Measurements from ENCODE around the gene UBXN4. TPM values are rescaled to one million over a fixed set of nuclear protein-coding genes. Genes with fewer than 3 reads are reported as not detected.

The UBXN4 gene
- total RNA-seq, 2 donors from 2014 or later, result 81.0 to 81.6 TPM

DNA sequence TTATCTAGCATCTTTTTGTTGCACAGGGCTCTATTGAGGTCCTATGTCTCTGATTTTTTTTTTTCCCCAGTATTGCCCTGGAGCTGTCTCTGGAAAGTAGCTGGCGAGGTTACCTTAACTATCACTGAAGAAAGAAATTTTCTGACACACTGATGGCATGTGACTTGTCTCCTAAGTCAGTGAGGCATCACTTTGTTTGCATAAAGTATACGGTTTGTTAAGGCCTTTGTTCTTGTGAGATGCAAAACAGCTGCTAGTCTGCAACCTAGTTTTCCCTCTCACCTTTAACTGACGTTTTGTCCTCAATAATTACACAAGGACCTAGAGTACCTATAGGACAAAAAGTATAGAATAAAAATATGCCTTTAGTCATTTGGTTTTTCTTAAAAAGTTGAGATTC lies 41.8 kb downstream of the UBXN4 start:
- TF ChIP-seq, protein P1, sequence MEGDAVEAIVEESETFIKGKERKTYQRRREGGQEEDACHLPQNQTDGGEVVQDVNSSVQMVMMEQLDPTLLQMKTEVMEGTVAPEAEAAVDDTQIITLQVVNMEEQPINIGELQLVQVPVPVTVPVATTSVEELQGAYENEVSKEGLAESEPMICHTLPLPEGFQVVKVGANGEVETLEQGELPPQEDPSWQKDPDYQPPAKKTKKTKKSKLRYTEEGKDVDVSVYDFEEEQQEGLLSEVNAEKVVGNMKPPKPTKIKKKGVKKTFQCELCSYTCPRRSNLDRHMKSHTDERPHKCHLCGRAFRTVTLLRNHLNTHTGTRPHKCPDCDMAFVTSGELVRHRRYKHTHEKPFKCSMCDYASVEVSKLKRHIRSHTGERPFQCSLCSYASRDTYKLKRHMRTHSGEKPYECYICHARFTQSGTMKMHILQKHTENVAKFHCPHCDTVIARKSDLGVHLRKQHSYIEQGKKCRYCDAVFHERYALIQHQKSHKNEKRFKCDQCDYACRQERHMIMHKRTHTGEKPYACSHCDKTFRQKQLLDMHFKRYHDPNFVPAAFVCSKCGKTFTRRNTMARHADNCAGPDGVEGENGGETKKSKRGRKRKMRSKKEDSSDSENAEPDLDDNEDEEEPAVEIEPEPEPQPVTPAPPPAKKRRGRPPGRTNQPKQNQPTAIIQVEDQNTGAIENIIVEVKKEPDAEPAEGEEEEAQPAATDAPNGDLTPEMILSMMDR (conservative IDR thresholded peaks at IDR 0.05), result no peak
- H3K4me1 ChIP-seq (ENCODE audit: control insufficient read depth, insufficient read depth, low read length), result no peaks in the 10 kb centered on the region
- Mint-ChIP-seq H3K36me3 (ENCODE audit: low read depth) (peaks cover 77% of the 10 kb centered on the region), H3K27ac (no peak overlapping the region), H3K27me3 (ENCODE audit: insufficient read depth) (no peaks in the 10 kb centered on the region), H3K9me3 (peaks cover 10% of the 10 kb centered on the region), H3K4me1 (peaks cover 21% of the 10 kb centered on the region), H3K4me3 (no peak overlapping the region)
- H3K4me3 ChIP-seq (ENCODE audit: low read length), result no peak overlapping the region
- WGBS, 2 experiments (ENCODE audit: insufficient coverage in 1 of 2, insufficient read length in 1 of 2), result 75 to 87% methylated on average over 2 to 3 of the region's 3 CpGs
- H3K27me3 ChIP-seq (ENCODE audit: control insufficient read depth, insufficient read depth, low read length, poor library complexity, severe bottlenecking), result no peaks in the 10 kb centered on the region
- peaks cover 12% of the 10 kb centered on the region for H3K9me3 ChIP-seq (ENCODE audit: control insufficient read depth, low read length)
- peaks cover 80% of the 10 kb centered on the region for H3K36me3 ChIP-seq (ENCODE audit: control insufficient read depth, insufficient read depth, low read length)
- H3K9ac ChIP-seq (ENCODE audit: extremely low read depth, low read length, poor library complexity, severe bottlenecking), result no peak overlapping the region
- H3K27ac ChIP-seq (ENCODE audit: low read depth, low read length), result no peak overlapping the region
- no peak for DNase-seq

DNA sequence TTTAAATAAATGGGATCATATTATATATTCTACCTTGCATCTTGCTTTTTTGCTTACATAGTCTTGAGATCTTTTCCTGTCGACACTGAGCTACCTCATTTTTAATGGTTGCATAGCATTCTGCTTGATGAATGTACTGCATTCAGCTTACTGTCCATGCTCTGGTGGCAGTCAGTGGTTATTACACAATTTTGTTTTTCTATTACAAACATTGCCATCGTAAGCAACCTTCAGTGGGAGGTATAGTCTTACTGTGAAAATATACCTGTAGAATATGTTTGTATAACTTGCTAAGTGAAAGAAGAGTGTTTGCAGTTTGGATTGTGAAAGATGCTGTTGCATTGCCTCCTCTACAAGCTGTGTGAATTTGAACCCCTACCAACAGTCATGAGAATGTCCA lies 43.4 kb downstream of the UBXN4 start:
- 100% methylated on average over 1 to 2 of the region's 2 CpGs for WGBS, 2 experiments (ENCODE audit: insufficient coverage in 1 of 2, insufficient read length in 1 of 2)
- H3K36me3 Mint-ChIP-seq (ENCODE audit: low read depth), result peaks cover 66% of the 10 kb centered on the region
- H3K27ac Mint-ChIP-seq, result no peak overlapping the region
- H3K4me3 Mint-ChIP-seq, result no peak overlapping the region
- H3K27ac ChIP-seq (ENCODE audit: low read depth, low read length), result no peak overlapping the region
- no peak overlapping the region for H3K9ac ChIP-seq (ENCODE audit: extremely low read depth, low read length, poor library complexity, severe bottlenecking)
- H3K27me3 Mint-ChIP-seq (ENCODE audit: insufficient read depth), result no peaks in the 10 kb centered on the region
- peaks cover 67% of the 10 kb centered on the region for H3K36me3 ChIP-seq (ENCODE audit: control insufficient read depth, insufficient read depth, low read length)
- peaks cover 10% of the 10 kb centered on the region for H3K9me3 Mint-ChIP-seq
- no peaks in the 10 kb centered on the region for H3K27me3 ChIP-seq (ENCODE audit: control insufficient read depth, insufficient read depth, low read length, poor library complexity, severe bottlenecking)
- H3K4me3 ChIP-seq (ENCODE audit: low read length), result no peak overlapping the region
- peaks cover 21% of the 10 kb centered on the region for H3K4me1 Mint-ChIP-seq
- TF ChIP-seq, protein P1 (conservative IDR thresholded peaks at IDR 0.05), result peak; percentile 61
- peaks cover 12% of the 10 kb centered on the region for H3K9me3 ChIP-seq (ENCODE audit: control insufficient read depth, low read length)
- no peak for DNase-seq
- H3K4me1 ChIP-seq (ENCODE audit: control insufficient read depth, insufficient read depth, low read length), result no peaks in the 10 kb centered on the region

DNA sequence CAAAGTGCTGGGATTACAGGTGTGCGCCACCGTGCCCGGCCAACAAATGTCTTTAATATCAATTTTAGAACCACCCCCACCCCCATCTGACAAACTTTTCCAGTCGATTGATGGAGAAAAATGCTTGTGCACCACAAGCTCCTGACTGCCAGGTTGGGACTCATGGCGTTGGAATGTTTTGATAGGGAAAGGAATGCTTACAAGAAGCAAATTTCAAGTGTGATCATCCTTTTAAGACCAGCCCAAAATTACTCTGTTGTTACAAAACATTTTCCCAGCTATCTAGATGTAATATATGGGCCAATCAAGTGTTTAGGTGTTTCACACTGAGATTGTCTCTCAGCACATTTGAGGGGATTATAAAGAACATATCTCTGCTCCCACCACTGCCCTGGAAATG lies 45.2 kb downstream of the UBXN4 start:
- peaks cover 55% of the 10 kb centered on the region for H3K36me3 Mint-ChIP-seq (ENCODE audit: low read depth)
- H3K27me3 Mint-ChIP-seq (ENCODE audit: insufficient read depth), result no peaks in the 10 kb centered on the region
- no peak overlapping the region for H3K27ac Mint-ChIP-seq
- no peaks in the 10 kb centered on the region for H3K27me3 ChIP-seq (ENCODE audit: control insufficient read depth, insufficient read depth, low read length, poor library complexity, severe bottlenecking)
- peaks cover 12% of the 10 kb centered on the region for H3K9me3 ChIP-seq (ENCODE audit: control insufficient read depth, low read length)
- TF ChIP-seq, protein P1 (conservative IDR thresholded peaks at IDR 0.05), result no peak
- no peak overlapping the region for H3K27ac ChIP-seq (ENCODE audit: low read depth, low read length)
- peaks cover 16% of the 10 kb centered on the region for H3K9me3 Mint-ChIP-seq
- no peak overlapping the region for H3K9ac ChIP-seq (ENCODE audit: extremely low read depth, low read length, poor library complexity, severe bottlenecking)
- no peak for DNase-seq
- no peaks in the 10 kb centered on the region for H3K4me1 ChIP-seq (ENCODE audit: control insufficient read depth, insufficient read depth, low read length)
- 80 to 92% methylated on average over 1 to 5 of the region's 5 CpGs for WGBS, 2 experiments (ENCODE audit: insufficient coverage in 1 of 2, insufficient read length in 1 of 2)
- H3K4me1 Mint-ChIP-seq, result peaks cover 20% of the 10 kb centered on the region
- no peak overlapping the region for H3K4me3 ChIP-seq (ENCODE audit: low read length)
- peaks cover 49% of the 10 kb centered on the region for H3K36me3 ChIP-seq (ENCODE audit: control insufficient read depth, insufficient read depth, low read length)
- H3K4me3 Mint-ChIP-seq, result no peak overlapping the region
